H1 (cell line): Measurements from ENCODE around the gene SLC25A42. TPM values are rescaled to one million over a fixed set of nuclear protein-coding genes. Genes with fewer than 3 reads are reported as not detected.

ENCODE experiments used
- CTCF ChIA-PET: fragments of 300-600 bp; sonication (Branson Sonifier 250); formaldehyde crosslinking; loops from one replicate; lab custom pipeline; 2021; ENCODE audit not compliant: partially characterized antibody; lab: Charles Lee
- POLR2A ChIA-PET: fragments of 300-600 bp; sonication (Branson Sonifier 250); formaldehyde crosslinking; loops from one replicate; lab custom pipeline; 2021; ENCODE audit warnings: inconsistent platforms; ENCODE audit not compliant: partially characterized antibody; lab: Charles Lee
- DNase-seq, 2 experiments: peaks; one replicate each; pipeline versions ENCODE4 v3.0.0 to v3.0.0-alpha.2; 2010 to 2022; ENCODE audit warnings: low spot score in 2 of 2, low read depth in 1 of 2, mixed read lengths in 1 of 2
- FAIRE-seq: peaks from 2 replicates; lab custom pipeline; 2011; peaks lifted over from hg19 to GRCh38; lab: Jason Lieb, UNC
- H2AFZ ChIP-seq: 2 replicates; pipeline ENCODE4 v1.8.1; 2012; ENCODE audit warnings: low read length, inconsistent platforms
- H2AK5ac ChIP-seq: 2 replicates; pipeline ENCODE4 v1.6.1; 2013; ENCODE audit warnings: low read depth, low read length
- H2BK120ac ChIP-seq: replicated peaks from 2 replicates; pipeline ENCODE3; 2013; ENCODE audit warnings: low read depth, low read length, inconsistent platforms
- H2BK12ac ChIP-seq: 2 replicates; pipeline ENCODE4 v1.6.1; 2013; ENCODE audit warnings: low read depth, low read length
- H2BK15ac ChIP-seq: 2 replicates; pipeline ENCODE4 v1.6.1; 2013; ENCODE audit warnings: low read length
- H2BK20ac ChIP-seq: 2 replicates; pipeline ENCODE4 v1.6.1; 2013; ENCODE audit warnings: low read length
- H2BK5ac ChIP-seq: 2 replicates; pipeline ENCODE4 v1.6.1; 2013; ENCODE audit warnings: low read depth, low read length
- H3K14ac ChIP-seq: 2 replicates; pipeline ENCODE4 v1.6.1; 2013; ENCODE audit warnings: inconsistent platforms; ENCODE audit not compliant: insufficient read length
- H3K18ac ChIP-seq: 2 replicates; pipeline ENCODE4 v1.6.1; 2013; ENCODE audit warnings: low read length; ENCODE audit errors: extremely low read depth
- H3K23ac ChIP-seq: 2 replicates; pipeline ENCODE4 v1.6.1; 2013; ENCODE audit warnings: inconsistent platforms; ENCODE audit not compliant: insufficient read length
- H3K23me2 ChIP-seq: 2 replicates; pipeline ENCODE4 v1.6.1; 2013; ENCODE audit warnings: low read depth, low read length
- H3K27ac ChIP-seq: 2 replicates; pipeline ENCODE4 v1.6.1; 2011; ENCODE audit warnings: low read depth, low read length, inconsistent platforms
- H3K27me3 ChIP-seq, 4 experiments: replicated peaks in 1 of 4; 1 replicate in 1 of 4; 2 replicates in 3 of 4; pipeline versions ENCODE4 v1.6.1 to v1.8.1; 2011 to 2013; ENCODE audit warnings: low read length in 3 of 4, mild to moderate bottlenecking in 3 of 4, inconsistent platforms in 2 of 4, mixed read lengths in 2 of 4, moderate library complexity in 1 of 4; ENCODE audit not compliant: control insufficient read depth in 3 of 4, insufficient read depth in 3 of 4; ENCODE audit errors: extremely low read depth in 1 of 4
- H3K36me3 ChIP-seq, 4 experiments: 2 replicates each; pipeline versions ENCODE4 v1.6.1 to v1.8.1; 2011 to 2013; ENCODE audit warnings: mild to moderate bottlenecking in 4 of 4, low read length in 3 of 4, moderate library complexity in 2 of 4, control low read depth in 1 of 4, inconsistent platforms in 1 of 4; ENCODE audit not compliant: insufficient read depth in 4 of 4, control insufficient read depth in 2 of 4
- H3K4ac ChIP-seq: replicated peaks from 2 replicates; pipeline ENCODE3; 2013; ENCODE audit warnings: low read length, low read depth, mixed read lengths, inconsistent platforms; ENCODE audit not compliant: insufficient read length
- H3K4me1 ChIP-seq, 4 experiments: replicated peaks in 1 of 4; 1 replicate in 1 of 4; 2 replicates in 3 of 4; pipeline versions ENCODE4 v1.6.1 to v1.8.1; 2011 to 2013; ENCODE audit warnings: low read length in 3 of 4, inconsistent platforms in 2 of 4, mixed read lengths in 1 of 4; ENCODE audit not compliant: insufficient read depth in 4 of 4, control insufficient read depth in 3 of 4
- H3K4me2 ChIP-seq, 2 experiments: 2 replicates each; pipeline versions ENCODE4 v1.6.1 to v1.8.1; 2011 to 2013; ENCODE audit warnings: low read depth in 2 of 2, low read length in 2 of 2, control low read depth in 1 of 2, inconsistent platforms in 1 of 2, mild to moderate bottlenecking in 1 of 2; ENCODE audit not compliant: insufficient read depth in 1 of 2
- H3K4me3 ChIP-seq, 4 experiments: fragments of 200-600, 300-600 bp in 1 of 4; sonication (generic), shearing (Covaris generic), sonication (Bioruptor Twin) in 1 of 4; 2 replicates each; pipeline versions ENCODE4 v1.5.1 to v1.8.1; 2011 to 2016; ENCODE audit warnings: low read length in 4 of 4, low read depth in 3 of 4, control low read depth in 2 of 4, inconsistent platforms in 2 of 4, mild to moderate bottlenecking in 2 of 4, mixed read lengths in 1 of 4, moderate library complexity in 1 of 4; ENCODE audit not compliant: insufficient read depth in 2 of 4; ENCODE audit errors: extremely low read depth in 1 of 4
- H3K56ac ChIP-seq: replicated peaks from 2 replicates; pipeline ENCODE3; 2013; ENCODE audit warnings: low read depth, mild to moderate bottlenecking, mixed read lengths, low read length, inconsistent platforms; ENCODE audit not compliant: insufficient read length
- H3K79me1 ChIP-seq: 2 replicates; pipeline ENCODE4 v1.6.1; 2013; ENCODE audit warnings: low read depth, low read length, control low read depth
- H3K79me2 ChIP-seq, 2 experiments: 2 replicates each; pipeline versions ENCODE4 v1.6.1 to v1.8.1; 2012 to 2013; ENCODE audit warnings: low read length in 2 of 2, mild to moderate bottlenecking in 2 of 2, inconsistent platforms in 1 of 2; ENCODE audit not compliant: insufficient read depth in 2 of 2, control insufficient read depth in 1 of 2
- H3K9ac ChIP-seq, 4 experiments: replicated peaks in 1 of 4; 1 replicate in 1 of 4; 2 replicates in 3 of 4; pipeline versions ENCODE4 v1.6.1 to v1.8.1; 2011 to 2013; ENCODE audit warnings: low read depth in 3 of 4, low read length in 3 of 4, control low read depth in 2 of 4, mild to moderate bottlenecking in 2 of 4, moderate library complexity in 2 of 4, inconsistent platforms in 1 of 4; ENCODE audit errors: extremely low read depth in 1 of 4
- H3K9me3 ChIP-seq, 2 experiments: 2 replicates each; pipeline versions ENCODE4 v1.6.1 to v1.8.1; 2012 to 2013; ENCODE audit warnings: mild to moderate bottlenecking in 2 of 2, moderate library complexity in 2 of 2, control low read depth in 1 of 2, inconsistent platforms in 1 of 2, low read depth in 1 of 2, low read length in 1 of 2, mixed read lengths in 1 of 2; ENCODE audit not compliant: insufficient read depth in 2 of 2
- H4K20me1 ChIP-seq, 2 experiments: replicated peaks in 1 of 2; 2 replicates each; pipeline versions ENCODE3 to v1.8.1; 2011 to 2013; ENCODE audit warnings: inconsistent platforms in 2 of 2, low read length in 2 of 2, mild to moderate bottlenecking in 1 of 2; ENCODE audit not compliant: insufficient read depth in 2 of 2, control insufficient read depth in 1 of 2
- H4K5ac ChIP-seq: 2 replicates; pipeline ENCODE4 v1.6.1; 2013; ENCODE audit warnings: low read length, low read depth, mixed read lengths, inconsistent platforms; ENCODE audit not compliant: insufficient read length
- H4K8ac ChIP-seq: 2 replicates; pipeline ENCODE4 v1.8.0; 2013; ENCODE audit warnings: mild to moderate bottlenecking, moderate library complexity, low read length, inconsistent platforms; ENCODE audit not compliant: insufficient read depth; ENCODE audit errors: extremely low read depth
- H4K91ac ChIP-seq: replicated peaks from 2 replicates; pipeline ENCODE3; 2013; ENCODE audit warnings: low read length, mixed read lengths, inconsistent platforms; ENCODE audit not compliant: insufficient read length
- CEBPB ChIP-seq: IDR thresholded peaks from 2 replicates; pipeline ENCODE4 v1.6.1; 2012; ENCODE audit warnings: low read depth, low read length
- HDAC2 ChIP-seq, 2 experiments: fragments of 300-600 bp in 1 of 2; sonication (generic) in 1 of 2; IDR thresholded peaks; 2 replicates each; pipeline ENCODE4 v1.6.1; 2011 to 2012; ENCODE audit warnings: low read depth in 2 of 2, low read length in 2 of 2, mild to moderate bottlenecking in 2 of 2, moderate library complexity in 2 of 2, borderline replicate concordance in 1 of 2, inconsistent platforms in 1 of 2
- HDAC6 ChIP-seq: IDR thresholded peaks from one replicate; pipeline ENCODE4 v1.7.1; 2012; ENCODE audit warnings: low read depth, mild to moderate bottlenecking, inconsistent platforms, low read length, moderate library complexity
- SIRT6 ChIP-seq: IDR thresholded peaks from one replicate; pipeline ENCODE4 v1.7.1; 2012; ENCODE audit warnings: low read length, inconsistent platforms
- SP4 ChIP-seq: IDR thresholded peaks from 2 replicates; pipeline ENCODE4 v1.6.1; 2012; ENCODE audit warnings: low read length, inconsistent platforms
- polyA plus RNA-seq, 7 experiments: library from polyadenylated mRNA; depleted of rRNA in 3 of 7; stranded (reverse) in 5 of 7; unstranded in 2 of 7; fragments of >200 nt in 5 of 7; fragments of 200-250 nt in 2 of 7; gene quantifications; 1 replicate in 5 of 7; 2 replicates in 1 of 7; 4 replicates in 1 of 7; pipeline versions ENCODE4 v1.2.1 to v1.2.3, GENCODE V29; 2011 to 2013; ENCODE audit warnings: missing spikeins in 2 of 7, mixed read lengths in 2 of 7
- total RNA-seq: library from RNA; stranded (reverse); fragmentation: NEBNext Ultra II Directional; extraction: Animal tissue kit (Norgen Biotek cat#: 25700); gene quantifications from 2 replicates; pipeline ENCODE4 v1.2.1, GENCODE V29; 2021

The SLC25A42 gene
- total and polyA plus RNA-seq, 2 of the 8 experiments (the other 6 are each of a cell fraction or from before 2014, with no cell fraction given), result 5.9 to 6.2 TPM

DNA sequence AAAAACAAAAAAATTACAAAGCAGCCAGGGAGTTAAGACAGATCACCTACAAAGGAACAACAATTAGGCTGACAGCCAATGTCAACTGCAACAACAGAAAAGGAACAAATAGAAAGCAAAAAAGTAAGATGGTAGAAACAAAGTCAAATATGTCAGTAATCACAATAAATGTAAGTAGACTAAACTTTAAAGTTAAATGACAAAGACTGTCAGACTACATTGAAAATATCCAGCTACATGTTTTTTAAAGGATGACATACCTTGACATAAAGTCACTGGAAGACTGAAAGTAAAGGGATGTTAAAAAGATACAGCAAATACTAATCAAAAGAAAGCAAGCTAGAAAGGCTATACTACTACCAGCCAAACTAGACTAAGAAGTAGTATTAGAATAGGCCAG, 59.6 kb downstream of the SLC25A42 start:
- Histone ChIP-seq H3K79me2 (no peaks in the 10 kb centered on the region), H3K9ac (no peak overlapping the region), H3K23ac (no peak overlapping the region), H3K23me2 (peaks cover 4% of the 10 kb centered on the region; the same call in 1 of the 2 replicates), H4K8ac (no peak overlapping the region), H2AFZ (no peak overlapping the region), H2BK15ac (no peak overlapping the region), H3K79me1 (no peaks in the 10 kb centered on the region), H4K5ac (no peak overlapping the region), H2BK12ac (no peak overlapping the region), H3K27ac (no peak overlapping the region), H2BK20ac (no peak overlapping the region), H2BK5ac (no peak overlapping the region), H3K4me2 (no peak overlapping the region), H3K14ac (no peak overlapping the region), H3K56ac (no peak overlapping the region), H2AK5ac (no peak overlapping the region), H3K27me3 (no peaks in the 10 kb centered on the region), H3K9me3 (no peaks in the 10 kb centered on the region), H3K4ac (no peak overlapping the region), H3K18ac (no peak overlapping the region), H4K91ac (no peak overlapping the region), H4K20me1 (peaks cover 0 to 2% of the 10 kb centered on the region in 2 experiments), H3K4me1 (peaks cover 0 to 18% (median 13%) of the 10 kb centered on the region in 4 experiments; a peak in 6 of 7 replicates), H2BK120ac (no peak overlapping the region), H3K4me3 (no peak overlapping the region), H3K36me3 (peaks cover 0 to 14% (median 4%) of the 10 kb centered on the region in 4 experiments; a peak in 3 of 8 replicates)
- no peak for DNase-seq
- ChIA-PET POLR2A (interaction anchor here (0.5 to 2.5 kb wide), 2 partner anchors 9 to 107 kb away, joined by 3 to 8 read pairs; no protein-coding TSS in a partner anchor), CTCF (interaction anchor here (0.8 to 3.1 kb wide), 4 partner anchors 11 to 63 kb away, joined by 3 to 24 read pairs (median 5); no protein-coding TSS in a partner anchor)
- FAIRE-seq, result no peak
- no peak for TF ChIP-seq SIRT6
- TF ChIP-seq SP4, result no peak
- no peak for TF ChIP-seq HDAC6
- no peak for TF ChIP-seq HDAC2 (IDR thresholded peaks at IDR 0.05; ENCODE audit: borderline replicate concordance in 1 of 2, low read depth in 2 of 2, low read length in 2 of 2)
- TF ChIP-seq CEBPB, result no peak
